Measurements from ENCODE around the gene ST6GALNAC3. TPM values are rescaled to one million over a fixed set of nuclear protein-coding genes. Genes with fewer than 3 reads are reported as not detected.

Gene ST6GALNAC3
- total RNA-seq, 6 experiments from 2014 or later: 1.4 to 3.2 (median 2.6) TPM

DNA sequence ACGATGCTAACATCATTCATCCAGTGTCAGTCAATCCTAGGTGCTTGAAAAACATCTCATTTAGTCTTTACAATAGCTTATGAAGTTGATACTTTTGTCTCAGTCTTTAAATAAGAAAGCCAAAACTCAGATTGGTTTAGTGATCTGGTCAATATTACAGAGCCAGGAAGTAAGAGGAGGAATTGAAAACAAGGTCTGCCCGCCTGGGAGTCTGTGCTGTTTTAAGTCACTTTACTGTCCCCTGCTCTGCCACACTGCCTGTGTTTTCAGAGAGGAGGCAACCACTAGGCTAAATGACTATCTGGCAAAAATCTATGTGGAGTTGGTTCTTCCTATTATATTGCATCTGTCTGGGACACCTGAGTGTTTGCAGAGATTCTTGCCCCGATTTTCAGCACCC, 62.3 kb downstream of the ST6GALNAC3 start:
- TF ChIP-seq CTCF (IDR thresholded peaks at IDR 0.05) (no peak), POLR2A (IDR thresholded peaks at IDR 0.05) (no peak)
- Histone ChIP-seq H3K27me3 (no peaks in the 10 kb centered on the region), H3K4me3 (no peak overlapping the region), H3K9me3 (no peaks in the 10 kb centered on the region), H3K4me1 (no peaks in the 10 kb centered on the region), H3K27ac (no peak overlapping the region), H3K36me3 (no peaks in the 10 kb centered on the region)
- ATAC-seq (no peak), DNase-seq (no peak)
- intact Hi-C loops (cut with DNase I): no loop called here
- 51% methylated on average over 3 of the region's 3 CpGs for WGBS (ENCODE audit: insufficient coverage, low coverage, low lambda C conversion rate, missing lambda C conversion rate)

- no peaks in the 10 kb centered on the region for H3K36me3 ChIP-seq
- intact Hi-C loops (cut with DNase I): no loop called here
- no peaks in the 10 kb centered on the region for H3K4me1 ChIP-seq
- no peak for ATAC-seq
- TF ChIP-seq POLR2A (IDR thresholded peaks at IDR 0.05) (no peak), CTCF (IDR thresholded peaks at IDR 0.05) (no peak)
- WGBS (ENCODE audit: insufficient coverage, low coverage, low lambda C conversion rate, missing lambda C conversion rate): 50% methylated on average over 2 of the region's 3 CpGs
- no peak for DNase-seq
- no peaks in the 10 kb centered on the region for H3K9me3 ChIP-seq
- H3K27me3 ChIP-seq: no peaks in the 10 kb centered on the region
- H3K4me3 ChIP-seq: no peak overlapping the region
- peak overlapping the region in 1 of 3 donors; percentile 22 for H3K27ac ChIP-seq
Measured at GRCh38 chr1:76137746-76138145, 63.2 kb downstream of the ST6GALNAC3 start.

GRCh38 chr1:76138217-76138616, 63.7 kb downstream of the ST6GALNAC3 start:
- DNase-seq (no peak), ATAC-seq (peak in 3 of 4 donors; percentile 41 to 82 (median 52))
- Histone ChIP-seq H3K4me3 (no peak overlapping the region), H3K9me3 (no peaks in the 10 kb centered on the region), H3K36me3 (no peaks in the 10 kb centered on the region), H3K27me3 (no peaks in the 10 kb centered on the region), H3K27ac (no peak overlapping the region), H3K4me1 (no peaks in the 10 kb centered on the region)
- no peak for TF ChIP-seq POLR2A (IDR thresholded peaks at IDR 0.05)
- no peak for TF ChIP-seq CTCF (IDR thresholded peaks at IDR 0.05)
- intact Hi-C loops (cut with DNase I): no loop called here
- 43% methylated on average over 1 of the region's 1 CpG for WGBS (ENCODE audit: insufficient coverage, low coverage, low lambda C conversion rate, missing lambda C conversion rate)

GRCh38 chr1:76140227-76140626, 65.7 kb downstream of the ST6GALNAC3 start:
- H3K9me3 ChIP-seq: no peaks in the 10 kb centered on the region
- no peak overlapping the region for H3K4me3 ChIP-seq
- H3K27ac ChIP-seq: no peak overlapping the region
- no peak for DNase-seq
- no peak for TF ChIP-seq CTCF (IDR thresholded peaks at IDR 0.05)
- TF ChIP-seq POLR2A (IDR thresholded peaks at IDR 0.05): no peak
- H3K4me1 ChIP-seq: no peaks in the 10 kb centered on the region
- intact Hi-C loops (cut with DNase I): no loop called here
- 44% methylated on average over 1 of the region's 1 CpG for WGBS (ENCODE audit: insufficient coverage, low coverage, low lambda C conversion rate, missing lambda C conversion rate)
- ATAC-seq: no peak
- no peaks in the 10 kb centered on the region for H3K27me3 ChIP-seq
- no peaks in the 10 kb centered on the region for H3K36me3 ChIP-seq

GRCh38 chr1:76141929-76142328, 67.4 kb downstream of the ST6GALNAC3 start:
- intact Hi-C loops (cut with DNase I): no loop called here
- H3K4me1 ChIP-seq: no peaks in the 10 kb centered on the region
- WGBS (ENCODE audit: insufficient coverage, low coverage, low lambda C conversion rate, missing lambda C conversion rate): 66% methylated on average over 2 of the region's 2 CpGs
- H3K27me3 ChIP-seq: no peaks in the 10 kb centered on the region
- DNase-seq (no peak), ATAC-seq (no peak)
- TF ChIP-seq POLR2A (IDR thresholded peaks at IDR 0.05): no peak
- TF ChIP-seq CTCF (IDR thresholded peaks at IDR 0.05): no peak
- H3K27ac ChIP-seq: no peak overlapping the region
- no peaks in the 10 kb centered on the region for H3K9me3 ChIP-seq
- no peak overlapping the region for H3K4me3 ChIP-seq
- no peaks in the 10 kb centered on the region for H3K36me3 ChIP-seq
